ENCODE results near the gene GNAQ. TPM values are rescaled to one million over a fixed set of nuclear protein-coding genes. Genes with fewer than 3 reads are reported as not detected.

GNAQ gene
- total and polyA plus RNA-seq, 2 experiments from 2014 or later: 21.1 to 32.8 TPM

DNA sequence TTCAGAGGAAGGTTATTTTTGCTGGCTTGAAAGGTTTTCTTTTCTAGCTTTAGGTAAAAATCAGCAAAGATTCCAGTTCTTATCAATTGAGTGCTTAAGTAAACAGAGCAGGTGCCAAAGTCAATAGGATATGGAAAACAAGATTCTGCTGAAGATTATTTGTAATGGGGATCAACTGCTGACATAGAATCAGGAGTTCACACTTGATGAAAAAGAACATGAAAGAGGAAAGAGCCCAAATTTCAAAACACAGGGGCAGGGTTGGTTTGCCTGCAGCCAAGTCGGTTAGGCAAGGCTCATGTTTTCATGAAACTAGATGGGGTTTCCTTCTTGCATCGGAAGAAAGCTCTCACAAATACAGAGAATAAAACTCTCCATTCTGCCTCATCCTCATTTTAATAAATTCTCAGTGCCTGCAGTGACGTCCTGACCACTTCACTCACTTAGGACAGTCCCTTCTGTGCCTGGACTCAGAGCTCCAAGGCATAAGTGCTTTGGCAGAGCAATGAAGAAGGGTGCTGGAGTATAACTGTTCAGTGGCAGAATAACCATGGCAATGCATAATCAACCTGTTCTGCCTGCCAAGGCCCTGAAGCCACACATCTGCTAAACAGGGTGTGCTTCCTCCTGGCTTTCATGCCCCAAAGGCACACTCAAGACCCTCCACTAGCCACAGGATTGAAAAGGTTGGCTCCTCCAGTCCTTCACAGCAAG is 179.6 kb downstream of the GNAQ start:
- Histone ChIP-seq H3K4me3 (no peak overlapping the region), H3K4me1 (ENCODE audit: low read depth) (peaks cover 19% of the 10 kb centered on the region), H3K9me3 (ENCODE audit: low read depth) (no peaks in the 10 kb centered on the region), H3K36me3 (no peaks in the 10 kb centered on the region), H3K27ac (no peak overlapping the region), H3K27me3 (no peaks in the 10 kb centered on the region)
- no peak for DNase-seq (ENCODE audit: low read depth in 1 of 2, low spot score in 1 of 2)
- TF ChIP-seq CTCF (IDR thresholded peaks at IDR 0.05; ENCODE audit: low read depth, low read length): no peak

- Histone ChIP-seq H3K4me3 (no peak overlapping the region), H3K9me3 (ENCODE audit: low read depth) (no peaks in the 10 kb centered on the region), H3K27ac (no peak overlapping the region), H3K36me3 (no peaks in the 10 kb centered on the region), H3K27me3 (no peaks in the 10 kb centered on the region), H3K4me1 (ENCODE audit: low read depth) (peaks cover 30% of the 10 kb centered on the region)
- DNase-seq (ENCODE audit: low read depth in 1 of 2, low spot score in 1 of 2): peak in 1 of 2 donors; percentile 89
- no peak for TF ChIP-seq CTCF (IDR thresholded peaks at IDR 0.05; ENCODE audit: low read depth, low read length)
Observed at GRCh38 chr9:77848897-77849296, 182.7 kb downstream of the GNAQ start.

GRCh38 chr9:77848404-77848803 is 183.2 kb downstream of the GNAQ start:
- H3K27ac ChIP-seq: no peak overlapping the region
- H3K36me3 ChIP-seq: no peaks in the 10 kb centered on the region
- no peak for DNase-seq (ENCODE audit: low read depth in 1 of 2, low spot score in 1 of 2)

GRCh38 chr9:77847626-77848025 is 184.0 kb downstream of the GNAQ start:
- TF ChIP-seq CTCF (IDR thresholded peaks at IDR 0.05; ENCODE audit: low read depth, low read length): no peak
- no peaks in the 10 kb centered on the region for H3K9me3 ChIP-seq (ENCODE audit: low read depth)
- DNase-seq (ENCODE audit: low read depth in 1 of 2, low spot score in 1 of 2): no peak
- peaks cover 30% of the 10 kb centered on the region for H3K4me1 ChIP-seq (ENCODE audit: low read depth)
- no peak overlapping the region for H3K27ac ChIP-seq
- H3K36me3 ChIP-seq: no peaks in the 10 kb centered on the region
- H3K4me3 ChIP-seq: no peak overlapping the region
- H3K27me3 ChIP-seq: no peaks in the 10 kb centered on the region

More at GRCh38 chr9:77848404-77848803, 183.2 kb downstream of the GNAQ start:
- Histone ChIP-seq H3K9me3 (ENCODE audit: low read depth) (no peaks in the 10 kb centered on the region), H3K27me3 (no peaks in the 10 kb centered on the region), H3K4me3 (no peak overlapping the region), H3K4me1 (ENCODE audit: low read depth) (peaks cover 30% of the 10 kb centered on the region)
- TF ChIP-seq CTCF (IDR thresholded peaks at IDR 0.05; ENCODE audit: low read depth, low read length): no peak

DNA sequence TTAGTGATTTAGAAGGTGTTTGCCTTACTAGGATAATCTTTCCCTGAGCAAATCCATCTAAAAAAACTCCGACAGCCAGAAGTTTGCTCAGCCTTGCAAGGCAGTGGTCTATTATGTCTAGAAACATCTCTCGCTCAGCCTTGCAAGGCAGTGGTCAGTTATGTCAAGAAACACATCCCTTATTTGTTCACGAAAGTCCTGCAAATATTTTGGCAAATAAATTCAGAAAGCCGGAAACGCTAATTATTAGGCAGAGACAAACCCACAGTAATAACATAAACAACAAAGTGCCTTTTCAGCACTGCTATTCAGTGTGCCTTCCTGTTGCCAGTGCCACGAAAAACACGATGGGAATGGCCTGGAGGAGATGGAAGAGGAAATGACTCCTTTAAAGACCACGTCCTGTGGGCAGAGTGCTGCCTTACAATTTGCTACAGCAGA is 184.5 kb downstream of the GNAQ start:
- no peaks in the 10 kb centered on the region for H3K27me3 ChIP-seq
- H3K9me3 ChIP-seq (ENCODE audit: low read depth): no peaks in the 10 kb centered on the region
- no peaks in the 10 kb centered on the region for H3K36me3 ChIP-seq
- no peak for TF ChIP-seq CTCF (IDR thresholded peaks at IDR 0.05; ENCODE audit: low read depth, low read length)
- peaks cover 34% of the 10 kb centered on the region for H3K4me1 ChIP-seq (ENCODE audit: low read depth)
- peak in 1 of 2 donors; percentile 77 for DNase-seq (ENCODE audit: low read depth in 1 of 2, low spot score in 1 of 2)
- H3K4me3 ChIP-seq: no peak overlapping the region
- H3K27ac ChIP-seq: no peak overlapping the region

Data from cardiac muscle cell (in vitro differentiated cells and primary cell).